ENCODE data around the gene GALNS.
A peak's percentile ranks its signal among the peaks of the same experiment; 100 is the strongest.
"Not testable (repeated sequence)": the region's sequence is repeated elsewhere in the genome, so short reads cannot be mapped to it uniquely, and the experiment has no call there.

GALNS gene

GRCh38 chr16:88771781-88772180, 85.0 kb downstream of the GALNS start:
- not testable (repeated sequence) for DNase-seq; H3K27me3 Mint-ChIP-seq; H3K27ac Mint-ChIP-seq; H3K4me3 Mint-ChIP-seq; H3K9me3 Mint-ChIP-seq; ATAC-seq; H3K36me3 Mint-ChIP-seq (ENCODE audit: low read depth)
- peaks cover 23% of the 10 kb centered on the region for H3K4me1 Mint-ChIP-seq

- Mint-ChIP-seq H3K27me3 (no peaks in the 10 kb centered on the region), H3K9me3 (no peaks in the 10 kb centered on the region), H3K4me1 (peaks cover 28% of the 10 kb centered on the region), H3K36me3 (ENCODE audit: low read depth) (no peaks in the 10 kb centered on the region), H3K27ac (no peak overlapping the region), H3K4me3 (no peak overlapping the region)
- ATAC-seq = no peak
- DNase-seq = no peak
Measured at GRCh38 chr16:88771294-88771772, 85.4 kb downstream of the GALNS start.

- Mint-ChIP-seq H3K4me3 (no peak overlapping the region), H3K4me1 (peaks cover 33% of the 10 kb centered on the region), H3K36me3 (ENCODE audit: low read depth) (no peaks in the 10 kb centered on the region), H3K9me3 (no peaks in the 10 kb centered on the region), H3K27ac (no peak overlapping the region), H3K27me3 (no peaks in the 10 kb centered on the region)
- DNase-seq (peak; percentile 43), ATAC-seq (peak; percentile 60)
Measured at GRCh38 chr16:88770461-88771293, 86.1 kb downstream of the GALNS start.

- ATAC-seq (peak; percentile 38), DNase-seq (peak; percentile 42)
- H3K27ac Mint-ChIP-seq = no peak overlapping the region
- no peaks in the 10 kb centered on the region for H3K36me3 Mint-ChIP-seq (ENCODE audit: low read depth)
- no peak overlapping the region for H3K4me3 Mint-ChIP-seq
- H3K4me1 Mint-ChIP-seq = peaks cover 33% of the 10 kb centered on the region
- H3K9me3 Mint-ChIP-seq = no peaks in the 10 kb centered on the region
- H3K27me3 Mint-ChIP-seq = no peaks in the 10 kb centered on the region
Measured at GRCh38 chr16:88769617-88770460, 86.9 kb downstream of the GALNS start.

- no peak for ATAC-seq
- no peaks in the 10 kb centered on the region for H3K27me3 Mint-ChIP-seq
Measured at GRCh38 chr16:88768071-88768783, 88.5 kb downstream of the GALNS start.

GRCh38 chr16:88767546-88768070, 89.1 kb downstream of the GALNS start:
- DNase-seq = no peak
- H3K27me3 Mint-ChIP-seq = no peaks in the 10 kb centered on the region
- H3K9me3 Mint-ChIP-seq = no peaks in the 10 kb centered on the region
- H3K4me1 Mint-ChIP-seq = peaks cover 36% of the 10 kb centered on the region
- no peak for ATAC-seq
- H3K4me3 Mint-ChIP-seq = no peak overlapping the region
- H3K36me3 Mint-ChIP-seq (ENCODE audit: low read depth) = peaks cover 3% of the 10 kb centered on the region
- no peak overlapping the region for H3K27ac Mint-ChIP-seq

More at GRCh38 chr16:88768071-88768783, 88.5 kb downstream of the GALNS start:
- no peak for DNase-seq
- Mint-ChIP-seq H3K4me1 (peaks cover 36% of the 10 kb centered on the region), H3K4me3 (no peak overlapping the region), H3K36me3 (ENCODE audit: low read depth) (peaks cover 3% of the 10 kb centered on the region), H3K9me3 (no peaks in the 10 kb centered on the region), H3K27ac (no peak overlapping the region)

- no peaks in the 10 kb centered on the region for H3K9me3 Mint-ChIP-seq
- ATAC-seq (no peak), DNase-seq (no peak)
- H3K27me3 Mint-ChIP-seq = no peaks in the 10 kb centered on the region
- peaks cover 36% of the 10 kb centered on the region for H3K4me1 Mint-ChIP-seq
- peaks cover 3% of the 10 kb centered on the region for H3K36me3 Mint-ChIP-seq (ENCODE audit: low read depth)
- H3K27ac Mint-ChIP-seq = no peak overlapping the region
- H3K4me3 Mint-ChIP-seq = no peak overlapping the region
Measured at GRCh38 chr16:88766975-88767374, 89.8 kb downstream of the GALNS start.

GRCh38 chr16:88764913-88765349, 91.8 kb downstream of the GALNS start:
- peaks cover 31% of the 10 kb centered on the region for H3K4me1 Mint-ChIP-seq
- peaks cover 3% of the 10 kb centered on the region for H3K36me3 Mint-ChIP-seq (ENCODE audit: low read depth)
- no peak overlapping the region for H3K27ac Mint-ChIP-seq
- no peaks in the 10 kb centered on the region for H3K27me3 Mint-ChIP-seq
- DNase-seq = no peak
- no peak for ATAC-seq
- H3K4me3 Mint-ChIP-seq = no peak overlapping the region
- no peaks in the 10 kb centered on the region for H3K9me3 Mint-ChIP-seq

GRCh38 chr16:88764080-88764479, 92.7 kb downstream of the GALNS start:
- DNase-seq (no peak), ATAC-seq (no peak)
- Mint-ChIP-seq H3K9me3 (no peaks in the 10 kb centered on the region), H3K36me3 (ENCODE audit: low read depth) (peaks cover 3% of the 10 kb centered on the region), H3K27me3 (no peaks in the 10 kb centered on the region), H3K4me3 (no peak overlapping the region), H3K4me1 (peaks cover 28% of the 10 kb centered on the region), H3K27ac (no peak overlapping the region)
